ENCODE measurements around the gene CROCC2.

DNA sequence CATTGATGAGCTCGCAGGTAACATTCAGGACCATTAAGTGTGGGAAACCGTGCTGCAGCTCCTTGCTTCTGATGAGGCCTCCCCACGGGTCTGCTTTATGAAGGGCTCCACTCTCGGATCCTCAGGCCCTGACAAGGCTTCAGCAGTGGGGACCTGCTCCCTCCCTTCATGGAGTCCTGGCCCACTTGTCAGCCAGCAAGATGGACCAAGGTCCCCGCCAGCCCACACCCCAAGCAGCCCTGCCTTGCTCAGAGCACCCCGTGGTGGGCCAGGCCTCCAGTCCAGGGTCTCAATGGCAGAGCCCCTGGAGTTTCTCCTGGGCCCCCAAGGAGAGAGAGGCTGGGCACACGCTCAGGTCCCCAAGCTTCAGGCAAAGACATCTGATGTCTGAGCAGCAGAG, 41.5 kb downstream of the CROCC2 start:
- TF ChIP-seq, protein P1, sequence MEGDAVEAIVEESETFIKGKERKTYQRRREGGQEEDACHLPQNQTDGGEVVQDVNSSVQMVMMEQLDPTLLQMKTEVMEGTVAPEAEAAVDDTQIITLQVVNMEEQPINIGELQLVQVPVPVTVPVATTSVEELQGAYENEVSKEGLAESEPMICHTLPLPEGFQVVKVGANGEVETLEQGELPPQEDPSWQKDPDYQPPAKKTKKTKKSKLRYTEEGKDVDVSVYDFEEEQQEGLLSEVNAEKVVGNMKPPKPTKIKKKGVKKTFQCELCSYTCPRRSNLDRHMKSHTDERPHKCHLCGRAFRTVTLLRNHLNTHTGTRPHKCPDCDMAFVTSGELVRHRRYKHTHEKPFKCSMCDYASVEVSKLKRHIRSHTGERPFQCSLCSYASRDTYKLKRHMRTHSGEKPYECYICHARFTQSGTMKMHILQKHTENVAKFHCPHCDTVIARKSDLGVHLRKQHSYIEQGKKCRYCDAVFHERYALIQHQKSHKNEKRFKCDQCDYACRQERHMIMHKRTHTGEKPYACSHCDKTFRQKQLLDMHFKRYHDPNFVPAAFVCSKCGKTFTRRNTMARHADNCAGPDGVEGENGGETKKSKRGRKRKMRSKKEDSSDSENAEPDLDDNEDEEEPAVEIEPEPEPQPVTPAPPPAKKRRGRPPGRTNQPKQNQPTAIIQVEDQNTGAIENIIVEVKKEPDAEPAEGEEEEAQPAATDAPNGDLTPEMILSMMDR (conservative IDR thresholded peaks at IDR 0.05) = no peak
- no peak for TF ChIP-seq ZFX (IDR thresholded peaks at IDR 0.05)
